Loucy (cell line): Measurements from ENCODE around the gene MTR.

Experiments used
- H2AFZ ChIP-seq: fragments of 200-600 bp; sonication (generic); 2 replicates; pipeline ENCODE4 v1.6.0; 2016; ENCODE audit warnings: antibody characterized with exemption, mild to moderate bottlenecking, low read length, moderate library complexity
- H3F3A ChIP-seq: fragments of 200-600 bp; 2 replicates; pipeline ENCODE4 v1.6.0; 2016; ENCODE audit warnings: antibody characterized with exemption, low read depth, mild to moderate bottlenecking
- H3K27me3 ChIP-seq: fragments of 200-600 bp; sonication (generic); 2 replicates; pipeline ENCODE4 v1.6.1; 2014; ENCODE audit warnings: low read length, mild to moderate bottlenecking; ENCODE audit not compliant: insufficient read depth, poor library complexity, severe bottlenecking
- H3K36me3 ChIP-seq: fragments of 200-600 bp; sonication (generic); 2 replicates; pipeline ENCODE4 v1.6.1; 2016; ENCODE audit warnings: low read length; ENCODE audit not compliant: insufficient read depth
- H3K4me1 ChIP-seq: fragments of 200-600 bp; sonication (generic); 2 replicates; pipeline ENCODE4 v1.5.1; 2014; ENCODE audit warnings: low read length, mild to moderate bottlenecking; ENCODE audit not compliant: insufficient read depth, poor library complexity, severe bottlenecking
- H3K4me2 ChIP-seq: fragments of 200-600 bp; sonication (generic); 2 replicates; pipeline ENCODE4 v1.6.0; 2014; ENCODE audit warnings: antibody characterized with exemption, low read length, low read depth, mild to moderate bottlenecking; ENCODE audit not compliant: poor library complexity, severe bottlenecking
- H3K4me3 ChIP-seq: fragments of 200-600 bp; sonication (generic); 2 replicates; pipeline ENCODE4 v1.5.1; 2014; ENCODE audit warnings: low read length, mild to moderate bottlenecking, mixed read lengths; ENCODE audit not compliant: poor library complexity, severe bottlenecking
- H3K79me2 ChIP-seq: fragments of 200-600 bp; sonication (generic); 2 replicates; pipeline ENCODE4 v1.6.1; 2014; ENCODE audit warnings: low read length; ENCODE audit not compliant: insufficient read depth
- H3K9ac ChIP-seq: fragments of 200-600 bp; sonication (generic); 2 replicates; pipeline ENCODE4 v1.6.0; 2014; ENCODE audit warnings: mild to moderate bottlenecking, low read depth, low read length, moderate library complexity; ENCODE audit not compliant: poor library complexity, severe bottlenecking
- H3K9me2 ChIP-seq: fragments of 200-600 bp; sonication (generic); replicated peaks from 2 replicates; pipeline ENCODE4 v1.6.1; 2016; ENCODE audit warnings: low read depth, low read length, mixed read lengths
- H3K9me3 ChIP-seq: fragments of 200-600 bp; sonication (generic); 2 replicates; pipeline ENCODE4 v1.6.1; 2014; ENCODE audit warnings: mild to moderate bottlenecking, antibody characterized with exemption, low read length, low read depth; ENCODE audit not compliant: insufficient read depth
- H4K20me1 ChIP-seq: fragments of 200-600 bp; sonication (generic); 2 replicates; pipeline ENCODE4 v1.6.0; 2014; ENCODE audit warnings: antibody characterized with exemption, low read length, mild to moderate bottlenecking; ENCODE audit not compliant: insufficient read depth, poor library complexity, severe bottlenecking
- EZH2phosphoT487 ChIP-seq: fragments of 200-600 bp; IDR thresholded peaks from 2 replicates; pipeline ENCODE4 v1.6.1; 2018; ENCODE audit warnings: antibody characterized with exemption, mild to moderate bottlenecking, moderate library complexity, borderline replicate concordance
- TF ChIP-seq, protein P1 (sequence below): fragments of 200-600 bp; sonication (generic); conservative IDR thresholded peaks from 2 replicates; pipeline ENCODE4 v1.5.1; 2014; ENCODE audit warnings: mild to moderate bottlenecking, antibody characterized with exemption, low read length

MTR gene

DNA sequence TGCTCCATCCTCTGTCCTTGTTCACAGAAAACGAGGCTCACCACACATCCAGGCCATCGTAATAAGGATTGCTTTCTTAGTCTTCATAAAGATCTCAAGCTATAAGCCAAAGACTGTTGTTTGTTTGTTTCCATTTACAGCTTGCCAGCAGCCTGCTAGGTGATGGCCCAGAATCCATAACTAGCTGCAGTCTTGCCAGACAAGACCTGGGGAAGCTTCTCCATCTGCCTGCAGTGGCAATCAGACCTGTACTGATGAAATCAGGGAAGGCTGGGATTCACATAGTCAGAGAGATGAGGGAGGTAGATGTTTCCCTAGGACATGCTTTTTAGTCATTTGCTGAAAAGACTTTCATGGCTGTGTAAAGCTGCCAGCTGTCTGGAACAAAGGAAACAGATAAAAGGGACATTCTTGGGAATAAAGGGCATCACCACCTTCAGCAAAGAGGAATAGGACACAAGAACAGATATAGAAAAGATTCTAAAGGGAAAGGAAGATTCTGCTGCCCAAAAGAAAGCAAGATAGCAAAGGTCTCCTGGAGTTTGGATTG lies 158.1 kb downstream of the MTR start:
- Histone ChIP-seq H3K27me3 (no peaks in the 10 kb centered on the region), H3K9me3 (no peaks in the 10 kb centered on the region), H3K9ac (no peak overlapping the region), H3K36me3 (no peaks in the 10 kb centered on the region), H3K4me3 (no peak overlapping the region), H3K4me1 (no peaks in the 10 kb centered on the region), H3K4me2 (no peak overlapping the region), H3K79me2 (no peaks in the 10 kb centered on the region), H4K20me1 (no peaks in the 10 kb centered on the region), H3F3A (no peaks in the 10 kb centered on the region), H2AFZ (no peak overlapping the region), H3K9me2 (no peaks in the 10 kb centered on the region)
- TF ChIP-seq, protein P1, sequence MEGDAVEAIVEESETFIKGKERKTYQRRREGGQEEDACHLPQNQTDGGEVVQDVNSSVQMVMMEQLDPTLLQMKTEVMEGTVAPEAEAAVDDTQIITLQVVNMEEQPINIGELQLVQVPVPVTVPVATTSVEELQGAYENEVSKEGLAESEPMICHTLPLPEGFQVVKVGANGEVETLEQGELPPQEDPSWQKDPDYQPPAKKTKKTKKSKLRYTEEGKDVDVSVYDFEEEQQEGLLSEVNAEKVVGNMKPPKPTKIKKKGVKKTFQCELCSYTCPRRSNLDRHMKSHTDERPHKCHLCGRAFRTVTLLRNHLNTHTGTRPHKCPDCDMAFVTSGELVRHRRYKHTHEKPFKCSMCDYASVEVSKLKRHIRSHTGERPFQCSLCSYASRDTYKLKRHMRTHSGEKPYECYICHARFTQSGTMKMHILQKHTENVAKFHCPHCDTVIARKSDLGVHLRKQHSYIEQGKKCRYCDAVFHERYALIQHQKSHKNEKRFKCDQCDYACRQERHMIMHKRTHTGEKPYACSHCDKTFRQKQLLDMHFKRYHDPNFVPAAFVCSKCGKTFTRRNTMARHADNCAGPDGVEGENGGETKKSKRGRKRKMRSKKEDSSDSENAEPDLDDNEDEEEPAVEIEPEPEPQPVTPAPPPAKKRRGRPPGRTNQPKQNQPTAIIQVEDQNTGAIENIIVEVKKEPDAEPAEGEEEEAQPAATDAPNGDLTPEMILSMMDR = no peak
- TF ChIP-seq EZH2phosphoT487 = no peak
